Panc1 (cell line): Measurements from ENCODE around the gene CCDC200. TPM values are rescaled to one million over a fixed set of nuclear protein-coding genes. Genes with fewer than 3 reads are reported as not detected.
A peak's percentile ranks its signal among the peaks of the same experiment; 100 is the strongest.
"Not testable (repeated sequence)": the region's sequence is repeated elsewhere in the genome, so short reads cannot be mapped to it uniquely, and the experiment has no call there.

Experiments
- ATAC-seq: fragments of 200-7000 bp; cut with Tn5 transposase; 2 replicates; pipeline ENCODE4 v1.9.1; 2020; ENCODE audit warnings: mild to moderate bottlenecking, moderate library complexity
- BruUV-seq: library from RNA; stranded (reverse); fragments of 400-500 nt; replicated peaks from 2 replicates; lab custom pipeline; 2021; lab: Mats Ljungman, UMichigan
- CTCF ChIA-PET: fragments of 300-600 bp; sonication (Branson Sonifier 250); formaldehyde crosslinking; loops from one replicate; lab custom pipeline; 2022; ENCODE audit warnings: antibody characterized with exemption; lab: Charles Lee
- POLR2A ChIA-PET: fragments of 300-600 bp; sonication (Branson Sonifier 250); formaldehyde crosslinking; loops from one replicate; lab custom pipeline; 2022; ENCODE audit warnings: antibody characterized with exemption; lab: Charles Lee
- DNase-seq: peaks from one replicate; pipeline ENCODE4 v3.0.0-alpha.2; 2010; ENCODE audit warnings: low read depth, low spot score
- H3K27ac ChIP-seq: 2 replicates; pipeline ENCODE4 v1.5.1; 2011; ENCODE audit warnings: mild to moderate bottlenecking, low read length, inconsistent platforms
- H3K27me3 ChIP-seq: fragments of 200-500 bp; sonication (Bioruptor generic); 2 replicates; pipeline ENCODE4 v1.6.0; 2014; ENCODE audit warnings: low read length, inconsistent platforms; ENCODE audit not compliant: control insufficient read depth, insufficient read depth
- H3K36me3 ChIP-seq: fragments of 200-500 bp; sonication (Bioruptor generic); 2 replicates; pipeline ENCODE4 v1.5.1; 2014; ENCODE audit warnings: inconsistent platforms, mild to moderate bottlenecking, low read length, moderate library complexity; ENCODE audit not compliant: control insufficient read depth, insufficient read depth
- H3K4me1 ChIP-seq: 2 replicates; pipeline ENCODE4 v1.5.1; 2011; ENCODE audit warnings: inconsistent platforms, mild to moderate bottlenecking, low read length, moderate library complexity; ENCODE audit not compliant: control insufficient read depth, insufficient read depth
- H3K4me3 ChIP-seq, 2 experiments: 2 replicates each; pipeline ENCODE4 v1.5.1; 2011 to 2012; ENCODE audit warnings: low read depth in 2 of 2, low read length in 2 of 2, mild to moderate bottlenecking in 2 of 2, inconsistent platforms in 1 of 2, moderate library complexity in 1 of 2
- H3K9me3 ChIP-seq: fragments of 200-500 bp; sonication (Bioruptor generic); 2 replicates; pipeline ENCODE4 v1.5.1; 2014; ENCODE audit warnings: low read depth, mild to moderate bottlenecking, inconsistent platforms, low read length, moderate library complexity; ENCODE audit not compliant: control insufficient read depth, insufficient read depth
- in situ Hi-C: cut with HindIII; loops from 2 replicates; pipeline ENCODE4 v1.10.0; 2016; ENCODE audit warnings: low sequenced_read_pairs, low pct_unique_long_range_greater_than_20kb
- intact Hi-C: fragments of 100-400 bp; cut with micrococcal nuclease; formaldehyde crosslinking; loops from one replicate; pipeline ENCODE4 v1.10.0; 2022; ENCODE audit not compliant: unreplicated experiment
- total RNA-seq: library from RNA; stranded (reverse); gene quantifications from one replicate; pipeline ENCODE4 v1.2.1, GENCODE V29; 2021; ENCODE audit not compliant: unreplicated experiment

CCDC200 gene
- total RNA-seq, 1 experiment from 2014 or later, result not detected

- in situ Hi-C loops, POLR2A ChIA-PET, intact Hi-C loops, H3K9me3 ChIP-seq, H3K36me3 ChIP-seq, H3K4me3 ChIP-seq, BruUV-seq, H3K27me3 ChIP-seq, DNase-seq, H3K4me1 ChIP-seq, H3K27ac ChIP-seq, CTCF ChIA-PET: not testable (repeated sequence)
- peak; percentile 63 for ATAC-seq
Observed at GRCh38 chr17:43239597-43239996, 11.2 kb upstream of the CCDC200 start.

DNA sequence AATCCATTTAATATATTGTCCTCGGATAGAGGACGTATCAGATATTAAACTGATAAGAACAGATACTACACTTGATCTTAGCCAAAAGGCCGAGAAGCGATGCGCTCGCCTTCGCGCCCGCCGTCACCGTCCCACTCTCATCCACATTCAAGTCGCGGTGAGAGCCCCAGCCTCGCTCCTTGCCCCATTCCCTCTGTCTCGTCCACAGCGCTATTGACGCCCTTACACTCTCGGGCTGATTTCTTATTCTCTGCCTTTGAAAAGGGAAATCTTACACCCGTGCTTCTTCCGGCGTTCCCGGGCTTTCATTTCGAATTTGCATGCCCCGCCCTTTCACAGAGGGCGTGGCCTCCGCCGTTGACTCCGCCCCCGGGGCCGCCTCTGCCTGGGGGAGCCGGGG, 5.5 kb upstream of the CCDC200 start, which contains the start of gene RNU2-1:
Gene RNU2-1 (minus strand): TSS at position 101 of the 400 bp plus-strand sequence.
- intact Hi-C loops, BruUV-seq, DNase-seq: not testable (repeated sequence)

DNA sequence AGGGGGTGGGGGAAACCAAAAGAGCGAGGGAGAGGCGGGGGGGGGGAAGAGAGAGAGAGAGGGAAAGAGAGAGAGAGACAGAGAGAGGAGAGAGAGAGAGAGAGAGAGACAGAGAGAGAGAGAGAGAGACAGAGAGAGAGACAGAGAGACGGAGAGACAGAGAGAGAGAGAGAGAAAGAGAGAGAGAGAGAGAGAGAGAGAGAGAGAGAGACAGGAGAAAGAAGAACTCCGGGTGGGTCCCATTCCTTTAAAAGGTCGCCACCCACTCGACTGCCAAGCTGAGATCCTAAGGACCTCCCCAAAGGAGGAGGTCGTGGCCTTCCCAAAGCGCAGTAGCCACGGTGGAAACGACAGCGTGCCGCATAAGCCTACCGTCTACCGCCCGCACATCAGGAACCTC, 4.8 kb upstream of the CCDC200 start:
- BruUV-seq, H3K4me3 ChIP-seq, H3K27ac ChIP-seq, H3K4me1 ChIP-seq, in situ Hi-C loops, CTCF ChIA-PET, ATAC-seq, POLR2A ChIA-PET, H3K9me3 ChIP-seq, intact Hi-C loops, H3K36me3 ChIP-seq, H3K27me3 ChIP-seq, DNase-seq: not testable (repeated sequence)

More for the DNA sequence above, 5.5 kb upstream of the CCDC200 start, which contains the start of gene RNU2-1:
- H3K27me3 ChIP-seq, POLR2A ChIA-PET, in situ Hi-C loops, H3K36me3 ChIP-seq, H3K4me3 ChIP-seq, H3K27ac ChIP-seq, CTCF ChIA-PET, ATAC-seq, H3K4me1 ChIP-seq, H3K9me3 ChIP-seq: not testable (repeated sequence)

DNA sequence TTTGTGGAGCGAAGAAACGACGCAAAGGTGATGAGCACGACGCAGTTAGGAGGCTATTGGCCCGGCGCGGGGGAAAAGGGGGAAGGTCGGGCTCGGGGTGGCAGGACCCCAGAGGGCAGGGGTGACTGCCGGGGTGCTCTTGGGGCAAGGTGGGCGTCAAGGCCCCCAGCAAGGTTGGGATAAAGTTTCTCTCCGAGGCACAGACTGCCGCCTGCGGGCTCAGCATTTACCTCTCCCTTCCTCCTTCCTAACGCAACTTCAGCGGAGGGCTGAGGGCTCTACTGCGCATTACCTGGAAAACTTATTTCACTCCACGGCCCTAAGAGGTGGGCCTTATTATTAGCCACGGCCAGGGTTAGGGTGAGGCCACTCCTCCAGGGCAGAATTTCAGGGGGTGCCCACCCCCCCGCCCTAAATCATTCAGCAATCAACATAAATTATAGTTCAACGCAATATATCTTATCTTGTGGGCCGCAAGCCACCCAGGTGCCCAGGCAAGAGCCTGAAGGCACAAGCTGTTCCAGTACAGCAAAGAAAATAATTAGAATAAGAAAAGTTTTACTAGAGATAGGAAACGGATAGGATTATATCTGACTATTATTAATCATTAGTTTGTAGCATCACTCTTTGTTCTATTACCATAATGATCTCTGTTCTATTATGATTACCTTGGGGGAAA, 3.7 kb upstream of the CCDC200 start:
- H3K4me3 ChIP-seq, result peak overlapping the region; percentile 18 to 42; a peak in 3 of 4 replicates

DNA sequence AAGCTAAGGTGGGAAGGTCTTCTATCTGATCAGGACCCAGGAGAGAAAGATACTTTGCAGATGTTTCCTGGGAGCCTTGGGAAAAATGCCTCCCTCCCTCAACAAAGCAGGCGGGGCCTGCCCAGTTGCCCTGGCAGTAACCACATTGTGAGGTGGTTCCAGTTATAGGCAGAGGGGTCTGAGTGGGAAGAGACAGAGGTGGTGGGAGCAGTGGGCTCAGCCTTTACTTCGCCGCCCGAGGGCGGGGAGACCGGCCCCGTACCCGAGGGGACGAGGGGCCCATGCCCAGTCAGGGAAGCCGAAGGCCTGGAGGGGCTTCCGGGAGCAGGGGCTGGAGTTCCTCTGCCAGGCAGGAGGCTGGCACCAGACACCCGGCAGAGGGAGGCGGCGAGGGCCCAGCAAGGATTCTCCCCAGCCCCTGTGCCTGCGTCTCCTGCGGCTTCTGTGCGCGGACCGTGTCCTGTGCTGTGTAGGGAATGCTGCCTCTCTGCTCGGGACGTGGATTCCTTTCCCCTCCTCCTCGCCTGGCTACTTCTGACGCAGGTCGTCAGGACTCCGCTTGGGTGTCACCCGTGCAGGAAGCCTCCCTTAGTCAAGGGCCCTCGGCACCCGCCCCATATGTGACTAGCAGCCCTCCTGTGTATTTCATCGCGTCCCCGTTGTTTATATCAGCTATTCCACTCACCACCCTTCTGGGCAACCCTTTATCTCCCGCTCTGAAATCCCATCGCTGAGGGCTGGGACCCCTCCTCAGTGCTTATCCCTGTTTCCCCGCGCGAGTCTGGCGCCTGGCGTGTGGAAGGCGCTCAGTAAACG, 3.0 kb upstream of the CCDC200 start:
- DNase-seq, H3K9me3 ChIP-seq, CTCF ChIA-PET, H3K27ac ChIP-seq, H3K36me3 ChIP-seq, POLR2A ChIA-PET, in situ Hi-C loops, intact Hi-C loops, H3K27me3 ChIP-seq, H3K4me1 ChIP-seq: not testable (repeated sequence)
- H3K4me3 ChIP-seq, result peak overlapping the region; percentile 18 to 42; a peak in 3 of 4 replicates
- peak; percentile 94 for ATAC-seq
- TSS peak; percentile 95 for BruUV-seq

More for the DNA sequence above, 3.7 kb upstream of the CCDC200 start:
- H3K4me1 ChIP-seq, DNase-seq, ATAC-seq, BruUV-seq, H3K9me3 ChIP-seq, in situ Hi-C loops, H3K36me3 ChIP-seq, CTCF ChIA-PET, intact Hi-C loops, H3K27me3 ChIP-seq, POLR2A ChIA-PET: not testable (repeated sequence)
- H3K27ac ChIP-seq, result 0 out of 2 replicates have a peak overlapping the region, but pooled peaks have one; percentile 52
